ENCODE measurements around the gene MRPL36. TPM values are rescaled to one million over a fixed set of nuclear protein-coding genes. Genes with fewer than 3 reads are reported as not detected.

Gene MRPL36
- total RNA-seq, 1 experiment from 2014 or later = 26.6 TPM

GRCh38 chr5:1797103-1797800 is 2.4 kb downstream of the MRPL36 start:
- DNase-seq (ENCODE audit: low read depth) = no peak

- DNase-seq (ENCODE audit: low read depth) = no peak
Observed at GRCh38 chr5:1796371-1797102, 3.1 kb downstream of the MRPL36 start.

- DNase-seq (ENCODE audit: low read depth) = no peak
Observed at GRCh38 chr5:1795931-1796330, 3.7 kb downstream of the MRPL36 start.

- no peak for DNase-seq (ENCODE audit: low read depth)
Observed at GRCh38 chr5:1795506-1795905, 4.1 kb downstream of the MRPL36 start.

- peak; percentile 23 for DNase-seq (ENCODE audit: low read depth)
Observed at GRCh38 chr5:1794901-1795290, 4.7 kb downstream of the MRPL36 start.

GRCh38 chr5:1793966-1794900 is 5.4 kb downstream of the MRPL36 start:
- DNase-seq (ENCODE audit: low read depth) = peak; percentile 96

- peak; percentile 76 for DNase-seq (ENCODE audit: low read depth)
Observed at GRCh38 chr5:1793301-1793740, 6.3 kb downstream of the MRPL36 start.

GRCh38 chr5:1792842-1793266 is 6.8 kb downstream of the MRPL36 start:
- DNase-seq (ENCODE audit: low read depth) = peak; percentile 93

GRCh38 chr5:1791176-1791575 is 8.5 kb downstream of the MRPL36 start:
- DNase-seq (ENCODE audit: low read depth) = no peak

- DNase-seq (ENCODE audit: low read depth) = peak; percentile 67
Observed at GRCh38 chr5:1789834-1790471, 9.7 kb downstream of the MRPL36 start.

- DNase-seq (ENCODE audit: low read depth) = peak; percentile 54
Observed at GRCh38 chr5:1789438-1789833, 10.2 kb downstream of the MRPL36 start.

GRCh38 chr5:1788828-1789227 is 10.8 kb downstream of the MRPL36 start:
- DNase-seq (ENCODE audit: low read depth) = no peak

GRCh38 chr5:1788200-1788599 is 11.4 kb downstream of the MRPL36 start:
- DNase-seq (ENCODE audit: low read depth) = no peak

- no peak for DNase-seq (ENCODE audit: low read depth)
Observed at GRCh38 chr5:1787472-1788047, 12.1 kb downstream of the MRPL36 start.

GRCh38 chr5:1786621-1787471 is 12.8 kb downstream of the MRPL36 start:
- DNase-seq (ENCODE audit: low read depth) = no peak

- no peak for DNase-seq (ENCODE audit: low read depth)
Observed at GRCh38 chr5:1785984-1786383, 13.7 kb downstream of the MRPL36 start.

- no peak for DNase-seq (ENCODE audit: low read depth)
Observed at GRCh38 chr5:1785062-1785461, 14.6 kb downstream of the MRPL36 start.

GRCh38 chr5:1784197-1785050 is 15.2 kb downstream of the MRPL36 start:
- no peak for DNase-seq (ENCODE audit: low read depth)

GRCh38 chr5:1783216-1783554 is 16.5 kb downstream of the MRPL36 start:
- DNase-seq (ENCODE audit: low read depth) = peak; percentile 75
